Calu3 (cell line): ENCODE results near the gene TBXAS1. TPM values are rescaled to one million over a fixed set of nuclear protein-coding genes. Genes with fewer than 3 reads are reported as not detected.

ENCODE experiments used
- BruUV-seq: library from RNA; stranded (reverse); fragments of 400-500 nt; replicated peaks from 2 replicates; lab custom pipeline; 2021; lab: Mats Ljungman, UMichigan
- CTCF ChIA-PET: fragments of 300-600 bp; sonication (Branson Sonifier 250); formaldehyde crosslinking; loops from one replicate; lab custom pipeline; 2022; ENCODE audit warnings: antibody characterized with exemption; lab: Charles Lee
- DNase-seq: peaks from one replicate; pipeline ENCODE4 v3.0.0; 2022
- H3K27ac Mint-ChIP-seq: one replicate; pipeline ENCODE4 v1.8.0; 2022; ENCODE audit warnings: mixed read lengths; ENCODE audit not compliant: unreplicated experiment
- H3K27me3 Mint-ChIP-seq: one replicate; pipeline ENCODE4 v1.8.0; 2022; ENCODE audit warnings: mixed read lengths; ENCODE audit not compliant: unreplicated experiment
- H3K36me3 Mint-ChIP-seq: one replicate; pipeline ENCODE4 v1.8.0; 2022; ENCODE audit warnings: mild to moderate bottlenecking, moderate library complexity, mixed read lengths; ENCODE audit not compliant: insufficient read depth, unreplicated experiment
- H3K4me1 Mint-ChIP-seq: one replicate; pipeline ENCODE4 v1.8.0; 2022; ENCODE audit warnings: mild to moderate bottlenecking, low read depth, mixed read lengths; ENCODE audit not compliant: unreplicated experiment
- H3K4me3 Mint-ChIP-seq: one replicate; pipeline ENCODE4 v1.8.0; 2022; ENCODE audit warnings: mild to moderate bottlenecking, low read depth, moderate library complexity, mixed read lengths; ENCODE audit not compliant: unreplicated experiment
- H3K9me3 Mint-ChIP-seq: one replicate; pipeline ENCODE4 v1.8.0; 2022; ENCODE audit warnings: low read depth, mixed read lengths; ENCODE audit not compliant: unreplicated experiment
- intact Hi-C: fragments of 100-400 bp; cut with micrococcal nuclease; formaldehyde crosslinking; loops from one replicate; pipeline ENCODE4 v1.10.0; 2022; ENCODE audit not compliant: unreplicated experiment
- total RNA-seq: library from RNA; stranded (reverse); gene quantifications from 2 replicates; pipeline ENCODE4 v1.2.3, GENCODE V29; 2022
- TF ChIP-seq, protein P1 (sequence below): fragments of 200-600 bp; IDR thresholded peaks from one replicate; pipeline ENCODE4 v1.8.0; 2022; ENCODE audit warnings: antibody characterized with exemption; ENCODE audit not compliant: unreplicated experiment

Gene TBXAS1
- total RNA-seq, 1 experiment from 2014 or later = 33.0 TPM

DNA sequence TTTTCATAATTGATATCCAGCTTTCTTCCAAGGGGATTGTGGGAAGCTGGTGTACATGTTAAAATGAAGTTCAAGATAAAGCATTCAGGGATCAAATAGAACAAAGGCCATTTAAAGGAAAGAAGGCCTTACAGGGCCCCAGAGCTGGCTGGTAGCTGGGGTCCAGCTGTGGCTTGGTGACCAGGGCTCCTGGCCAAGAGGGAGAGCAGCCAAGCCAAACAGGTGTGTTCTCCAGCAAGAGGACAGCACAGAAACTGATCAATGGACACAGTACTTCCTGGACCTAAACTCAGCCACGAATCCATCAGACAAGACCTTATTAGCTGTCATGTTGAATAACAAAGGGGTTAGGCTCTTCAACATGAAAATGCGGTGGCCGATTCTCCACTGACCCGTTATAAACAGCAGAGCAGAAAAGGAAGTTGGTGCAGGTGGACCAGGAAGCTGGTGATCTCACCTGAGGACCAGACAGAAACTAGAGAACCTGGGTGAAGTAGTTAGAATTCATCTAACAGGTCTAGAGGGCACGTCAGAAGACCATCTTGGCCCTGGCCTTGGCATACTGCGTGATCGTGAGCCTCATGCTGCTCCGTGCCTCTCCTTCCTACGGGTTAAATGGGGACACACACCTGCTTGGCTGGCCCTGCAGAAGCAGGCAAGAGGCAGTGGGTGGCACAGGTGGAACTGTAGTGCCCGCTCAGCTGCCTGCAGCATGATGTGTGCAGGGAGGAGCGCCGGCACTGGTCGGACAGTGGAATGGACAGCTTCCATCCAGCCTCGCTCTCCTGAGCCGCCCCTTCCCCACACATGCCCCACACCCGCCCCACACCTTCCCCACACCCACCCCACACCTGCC is 179.9 kb downstream of the TBXAS1 start:
- no peak overlapping the region for H3K27ac Mint-ChIP-seq
- CTCF ChIA-PET = interaction anchor here (0.8 kb wide), 1 partner anchor 392 kb away, joined by 7 read pairs; no protein-coding TSS in a partner anchor
- no peak for DNase-seq
- H3K9me3 Mint-ChIP-seq = no peaks in the 10 kb centered on the region
- H3K27me3 Mint-ChIP-seq = no peaks in the 10 kb centered on the region
- H3K36me3 Mint-ChIP-seq = peaks cover 9% of the 10 kb centered on the region
- intact Hi-C loops = no loop called here
- H3K4me1 Mint-ChIP-seq = no peaks in the 10 kb centered on the region
- TF ChIP-seq, protein P1, sequence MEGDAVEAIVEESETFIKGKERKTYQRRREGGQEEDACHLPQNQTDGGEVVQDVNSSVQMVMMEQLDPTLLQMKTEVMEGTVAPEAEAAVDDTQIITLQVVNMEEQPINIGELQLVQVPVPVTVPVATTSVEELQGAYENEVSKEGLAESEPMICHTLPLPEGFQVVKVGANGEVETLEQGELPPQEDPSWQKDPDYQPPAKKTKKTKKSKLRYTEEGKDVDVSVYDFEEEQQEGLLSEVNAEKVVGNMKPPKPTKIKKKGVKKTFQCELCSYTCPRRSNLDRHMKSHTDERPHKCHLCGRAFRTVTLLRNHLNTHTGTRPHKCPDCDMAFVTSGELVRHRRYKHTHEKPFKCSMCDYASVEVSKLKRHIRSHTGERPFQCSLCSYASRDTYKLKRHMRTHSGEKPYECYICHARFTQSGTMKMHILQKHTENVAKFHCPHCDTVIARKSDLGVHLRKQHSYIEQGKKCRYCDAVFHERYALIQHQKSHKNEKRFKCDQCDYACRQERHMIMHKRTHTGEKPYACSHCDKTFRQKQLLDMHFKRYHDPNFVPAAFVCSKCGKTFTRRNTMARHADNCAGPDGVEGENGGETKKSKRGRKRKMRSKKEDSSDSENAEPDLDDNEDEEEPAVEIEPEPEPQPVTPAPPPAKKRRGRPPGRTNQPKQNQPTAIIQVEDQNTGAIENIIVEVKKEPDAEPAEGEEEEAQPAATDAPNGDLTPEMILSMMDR = no peak
- no peak overlapping the region for H3K4me3 Mint-ChIP-seq
- BruUV-seq = no TSS peak

DNA sequence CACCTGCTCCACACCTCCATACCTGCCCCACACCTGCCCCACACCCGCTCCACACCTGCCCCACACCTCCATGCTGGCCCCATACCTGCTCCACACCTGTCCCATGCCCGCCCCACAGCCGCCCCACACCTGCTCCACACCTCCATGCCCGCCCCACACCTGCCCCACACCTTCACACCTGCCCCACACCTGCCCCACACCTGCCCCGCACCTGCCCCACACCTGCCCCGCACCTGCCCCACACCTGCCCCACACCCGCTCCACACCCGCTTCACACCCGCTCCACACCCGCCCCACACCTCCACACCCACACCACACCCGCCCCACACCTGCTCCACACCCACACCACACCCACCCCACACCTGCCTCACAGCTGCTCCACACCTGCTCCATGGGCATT is 180.7 kb downstream of the TBXAS1 start:
- CTCF ChIA-PET = interaction anchor here (0.6 to 0.8 kb wide), 2 partner anchors 116 to 393 kb away, joined by 5 to 7 read pairs; no protein-coding TSS in a partner anchor
- intact Hi-C loops = no loop called here
- no TSS peak for BruUV-seq
- Mint-ChIP-seq H3K36me3 (peaks cover 9% of the 10 kb centered on the region), H3K4me1 (no peaks in the 10 kb centered on the region), H3K4me3 (no peak overlapping the region), H3K27ac (no peak overlapping the region), H3K9me3 (no peaks in the 10 kb centered on the region), H3K27me3 (no peaks in the 10 kb centered on the region)
- DNase-seq = no peak
- TF ChIP-seq, protein P1 = no peak

DNA sequence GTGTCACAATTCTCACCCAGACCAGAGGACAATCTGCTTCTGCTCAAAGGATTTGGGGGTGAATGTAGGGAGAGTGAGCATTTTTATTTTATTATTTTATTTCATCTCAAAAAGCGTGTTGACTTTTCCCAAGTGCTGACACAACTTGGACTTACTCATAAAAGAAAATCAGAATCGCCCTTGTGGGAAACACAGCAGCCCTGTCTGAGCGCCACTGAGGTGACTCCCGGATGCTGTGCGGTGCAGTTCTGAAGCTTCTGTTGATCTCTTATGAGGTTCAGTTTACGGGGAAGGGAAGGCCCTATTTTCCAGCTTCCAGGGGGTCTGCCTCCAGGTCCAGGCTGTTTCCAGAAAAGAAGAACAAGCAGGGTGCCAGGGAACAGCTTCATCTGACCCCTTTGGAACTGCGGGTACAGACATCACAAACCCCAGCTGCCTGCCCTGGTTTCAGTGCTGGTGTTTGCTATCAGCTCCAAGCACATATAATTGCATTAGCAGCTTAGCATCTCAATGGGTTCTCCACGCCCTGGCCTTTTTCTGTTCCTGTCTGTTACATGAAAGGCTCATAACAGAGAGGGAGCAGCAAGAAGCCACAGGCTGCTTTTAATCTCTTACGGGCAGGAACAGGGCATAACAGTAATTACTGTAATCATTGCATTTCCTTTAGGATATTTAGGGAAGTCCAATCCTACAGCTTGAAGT is 181.3 kb downstream of the TBXAS1 start:
- TF ChIP-seq, protein P1 = no peak
- CTCF ChIA-PET = interaction anchor here (0.5 to 0.6 kb wide), 2 partner anchors 117 to 488 kb away, joined by 3 to 5 read pairs; no protein-coding TSS in a partner anchor
- H3K27ac Mint-ChIP-seq = no peak overlapping the region
- H3K9me3 Mint-ChIP-seq = no peaks in the 10 kb centered on the region
- DNase-seq = no peak
- no peaks in the 10 kb centered on the region for H3K4me1 Mint-ChIP-seq
- intact Hi-C loops = no loop called here
- no peak overlapping the region for H3K4me3 Mint-ChIP-seq
- H3K36me3 Mint-ChIP-seq = peaks cover 9% of the 10 kb centered on the region
- BruUV-seq = no TSS peak
- H3K27me3 Mint-ChIP-seq = no peaks in the 10 kb centered on the region

DNA sequence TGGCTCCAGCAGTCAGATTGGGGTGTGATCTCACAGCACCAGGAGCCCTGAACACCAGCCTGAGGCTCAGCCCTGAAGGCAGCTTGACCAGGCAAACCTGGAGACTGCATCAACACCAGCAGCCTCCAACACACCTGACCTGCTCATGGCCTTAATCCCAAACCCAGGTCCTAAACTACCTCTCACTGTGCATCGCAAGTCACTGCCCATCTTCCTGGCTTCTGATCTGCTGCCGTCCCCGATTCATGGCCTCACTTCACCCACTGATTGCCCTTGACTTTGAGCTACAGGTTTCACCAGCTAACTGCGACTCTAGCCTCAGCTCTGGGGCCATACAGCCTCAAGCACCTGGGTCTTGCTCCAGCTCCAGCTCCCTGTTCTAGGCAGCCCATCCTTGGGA is 184.6 kb downstream of the TBXAS1 start:
- TF ChIP-seq, protein P1 = no peak
- no TSS peak for BruUV-seq
- Mint-ChIP-seq H3K4me1 (no peaks in the 10 kb centered on the region), H3K27ac (no peak overlapping the region), H3K27me3 (no peaks in the 10 kb centered on the region), H3K9me3 (no peaks in the 10 kb centered on the region), H3K4me3 (no peak overlapping the region), H3K36me3 (peaks cover 12% of the 10 kb centered on the region)
- intact Hi-C loops = no loop called here
- CTCF ChIA-PET = no interaction called here
- DNase-seq = no peak
